Activated CD8-positive, alpha-beta memory T cell treated with anti-CD3 and anti-CD28 coated beads for 48 hours (primary cell): ENCODE data around the gene ARAF.

Source experiments
- DNase-seq, 3 experiments: peaks; one replicate each; pipeline ENCODE4 v3.0.0-alpha.2; 2020; ENCODE audit warnings: low read depth in 2 of 3, low spot score in 2 of 3

Gene ARAF

DNA sequence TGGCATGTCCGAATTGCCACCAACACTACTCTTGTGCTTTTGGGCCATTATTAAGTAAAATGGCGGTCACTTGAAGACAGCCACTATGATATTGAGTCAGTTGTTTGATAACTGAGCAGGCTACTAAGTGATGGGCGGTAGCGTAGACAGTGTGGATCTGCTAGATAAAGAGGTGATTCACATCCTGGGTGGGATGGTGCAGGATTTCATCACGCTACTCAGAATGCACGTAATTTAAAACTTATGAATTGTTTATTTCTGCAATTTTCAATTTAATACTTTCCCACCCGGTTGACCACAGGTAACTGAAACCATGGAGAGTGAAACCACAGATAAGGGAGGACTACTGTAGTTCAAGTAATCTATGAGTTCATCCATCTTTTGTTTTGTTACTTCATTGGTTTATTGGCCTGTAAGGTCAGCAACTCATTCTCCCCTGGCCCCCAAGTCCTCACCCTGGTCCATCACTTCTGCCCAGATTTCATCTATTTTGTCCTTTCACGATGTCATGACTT lies 2.9 kb downstream of the ARAF start:
- no peak for DNase-seq

DNA sequence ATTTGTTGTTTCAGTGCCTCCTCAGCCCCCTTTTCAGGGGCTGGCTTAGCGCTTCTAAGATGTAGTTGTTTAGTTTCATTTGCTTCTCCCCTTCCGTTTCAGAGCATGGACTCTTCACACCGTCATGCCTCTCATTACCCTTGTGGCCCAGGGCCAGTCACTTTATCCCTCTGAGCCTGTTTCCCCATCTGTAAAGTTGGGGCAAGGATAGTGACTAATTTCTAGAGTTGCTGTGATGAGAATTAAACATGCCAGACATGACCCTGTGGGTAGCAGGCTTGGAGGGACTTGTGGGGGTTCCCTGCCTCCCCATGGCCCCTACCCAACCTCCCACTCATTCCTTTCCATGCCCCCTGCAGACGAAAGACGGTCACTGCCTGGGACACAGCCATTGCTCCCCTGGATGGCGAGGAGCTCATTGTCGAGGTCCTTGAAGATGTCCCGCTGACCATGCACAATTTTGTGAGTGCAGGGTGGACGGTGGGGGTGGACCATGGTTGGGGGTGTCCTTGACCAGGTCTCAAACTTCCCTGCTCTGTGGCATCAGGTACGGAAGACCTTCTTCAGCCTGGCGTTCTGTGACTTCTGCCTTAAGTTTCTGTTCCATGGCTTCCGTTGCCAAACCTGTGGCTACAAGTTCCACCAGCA lies 3.6 kb downstream of the ARAF start:
- no peak for DNase-seq

DNA sequence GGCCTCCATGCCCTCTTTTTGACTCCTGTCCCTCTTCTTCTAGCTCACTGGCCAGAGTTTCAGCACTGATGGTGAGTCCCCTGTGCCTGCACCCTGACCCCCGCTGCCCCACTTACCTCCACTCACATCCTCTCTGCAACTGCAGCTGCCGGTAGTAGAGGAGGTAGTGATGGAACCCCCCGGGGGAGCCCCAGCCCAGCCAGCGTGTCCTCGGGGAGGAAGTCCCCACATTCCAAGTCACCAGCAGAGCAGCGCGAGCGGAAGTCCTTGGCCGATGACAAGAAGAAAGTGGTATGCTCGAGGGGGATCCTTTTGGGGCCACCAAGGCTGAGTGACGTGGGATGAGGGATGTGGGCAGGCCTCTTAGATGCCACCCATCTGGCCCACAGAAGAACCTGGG lies 5.8 kb downstream of the ARAF start:
- no peak for DNase-seq

DNA sequence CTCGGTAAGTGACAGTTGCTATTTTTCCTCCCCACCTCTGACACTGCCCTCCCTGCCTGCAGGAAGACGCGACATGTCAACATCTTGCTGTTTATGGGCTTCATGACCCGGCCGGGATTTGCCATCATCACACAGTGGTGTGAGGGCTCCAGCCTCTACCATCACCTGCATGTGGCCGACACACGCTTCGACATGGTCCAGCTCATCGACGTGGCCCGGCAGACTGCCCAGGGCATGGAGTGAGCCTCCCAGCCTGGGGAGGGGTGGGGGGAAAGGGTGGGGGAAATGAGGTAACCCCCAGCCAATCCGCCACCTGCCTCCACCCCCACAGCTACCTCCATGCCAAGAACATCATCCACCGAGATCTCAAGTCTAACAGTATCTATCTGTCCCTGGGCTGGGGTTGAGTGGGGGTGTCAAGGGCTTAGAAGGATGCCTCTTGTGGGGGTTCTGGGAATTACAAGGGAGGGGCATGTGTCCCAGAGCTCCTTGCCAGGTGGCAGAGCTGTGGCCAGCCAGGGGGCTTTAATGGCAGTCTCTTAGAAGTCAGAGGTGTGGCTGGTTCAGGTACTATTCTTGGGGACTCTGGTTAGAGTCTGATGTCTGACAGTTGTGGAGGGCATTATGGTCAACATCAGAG lies 7.8 kb downstream of the ARAF start:
- no peak for DNase-seq

DNA sequence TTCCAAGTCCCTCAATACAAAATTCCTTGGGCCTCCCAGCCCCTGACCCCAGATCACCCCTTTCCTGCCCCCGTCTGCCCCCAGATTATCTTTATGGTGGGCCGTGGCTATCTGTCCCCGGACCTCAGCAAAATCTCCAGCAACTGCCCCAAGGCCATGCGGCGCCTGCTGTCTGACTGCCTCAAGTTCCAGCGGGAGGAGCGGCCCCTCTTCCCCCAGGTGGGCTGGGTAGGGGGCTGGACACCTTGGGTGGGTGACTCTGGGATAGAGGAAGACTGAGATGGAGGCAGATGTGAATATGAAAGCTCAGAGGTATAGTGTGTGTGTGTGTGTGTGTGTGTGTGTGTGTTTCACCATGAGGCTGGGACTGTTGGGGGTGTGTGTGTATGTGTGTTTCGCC lies 9.8 kb downstream of the ARAF start:
- DNase-seq: no peak

DNA sequence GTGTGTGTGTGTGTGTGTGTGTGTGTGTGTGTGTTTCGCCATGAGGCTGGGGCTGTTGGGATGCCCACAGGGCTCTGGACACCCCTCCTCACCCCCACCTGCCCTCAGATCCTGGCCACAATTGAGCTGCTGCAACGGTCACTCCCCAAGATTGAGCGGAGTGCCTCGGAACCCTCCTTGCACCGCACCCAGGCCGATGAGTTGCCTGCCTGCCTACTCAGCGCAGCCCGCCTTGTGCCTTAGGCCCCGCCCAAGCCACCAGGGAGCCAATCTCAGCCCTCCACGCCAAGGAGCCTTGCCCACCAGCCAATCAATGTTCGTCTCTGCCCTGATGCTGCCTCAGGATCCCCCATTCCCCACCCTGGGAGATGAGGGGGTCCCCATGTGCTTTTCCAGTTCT lies 10.2 kb downstream of the ARAF start:
- DNase-seq: no peak

DNA sequence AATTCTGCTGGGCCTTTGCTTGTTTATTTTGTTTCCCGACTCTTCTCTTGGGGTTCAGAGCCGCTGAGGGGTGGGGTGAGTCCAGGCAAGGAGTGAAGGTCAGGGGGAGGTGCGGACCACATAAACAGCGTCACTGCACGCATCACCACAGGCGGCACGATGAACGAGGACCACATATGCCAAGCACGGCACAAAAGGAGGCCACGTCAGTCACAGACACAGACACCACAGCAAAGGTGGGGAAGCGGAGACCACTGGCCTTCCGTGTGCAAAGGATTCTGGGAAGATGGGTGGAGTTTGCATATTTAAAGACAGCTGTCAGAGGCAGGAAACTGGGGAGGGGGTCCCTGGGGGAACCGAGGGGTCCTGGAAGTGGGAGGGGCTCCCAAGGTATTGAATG lies 10.9 kb downstream of the ARAF start:
- DNase-seq: no peak

DNA sequence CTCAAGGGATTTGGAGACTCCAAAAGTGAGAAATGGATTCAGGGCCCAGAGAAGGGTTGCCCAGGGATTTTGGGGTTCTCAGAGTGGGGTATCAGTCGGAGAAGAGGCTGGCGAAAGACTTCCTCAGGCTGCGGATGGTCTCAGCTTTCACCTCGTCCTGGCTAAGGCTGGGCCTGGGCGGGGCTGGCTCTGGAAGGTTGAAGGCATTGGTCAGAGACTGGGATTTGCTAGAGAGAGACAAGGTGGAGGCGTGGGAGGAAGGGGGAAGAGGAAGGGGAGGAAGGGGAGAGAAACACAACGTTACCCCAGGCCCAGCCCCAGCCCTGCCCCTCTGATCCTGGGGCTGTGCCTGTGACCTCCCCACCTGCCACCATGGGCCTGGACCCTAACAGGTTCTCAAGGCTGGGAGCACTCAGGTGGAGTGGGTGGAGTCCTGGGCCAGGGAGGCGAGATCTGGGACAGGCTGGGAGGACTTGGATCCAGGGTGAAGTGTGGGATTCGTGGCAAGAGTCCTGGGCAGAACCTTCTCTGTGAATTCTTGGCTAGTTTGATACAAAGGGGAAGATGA lies 11.9 kb downstream of the ARAF start:
- no peak for DNase-seq

DNA sequence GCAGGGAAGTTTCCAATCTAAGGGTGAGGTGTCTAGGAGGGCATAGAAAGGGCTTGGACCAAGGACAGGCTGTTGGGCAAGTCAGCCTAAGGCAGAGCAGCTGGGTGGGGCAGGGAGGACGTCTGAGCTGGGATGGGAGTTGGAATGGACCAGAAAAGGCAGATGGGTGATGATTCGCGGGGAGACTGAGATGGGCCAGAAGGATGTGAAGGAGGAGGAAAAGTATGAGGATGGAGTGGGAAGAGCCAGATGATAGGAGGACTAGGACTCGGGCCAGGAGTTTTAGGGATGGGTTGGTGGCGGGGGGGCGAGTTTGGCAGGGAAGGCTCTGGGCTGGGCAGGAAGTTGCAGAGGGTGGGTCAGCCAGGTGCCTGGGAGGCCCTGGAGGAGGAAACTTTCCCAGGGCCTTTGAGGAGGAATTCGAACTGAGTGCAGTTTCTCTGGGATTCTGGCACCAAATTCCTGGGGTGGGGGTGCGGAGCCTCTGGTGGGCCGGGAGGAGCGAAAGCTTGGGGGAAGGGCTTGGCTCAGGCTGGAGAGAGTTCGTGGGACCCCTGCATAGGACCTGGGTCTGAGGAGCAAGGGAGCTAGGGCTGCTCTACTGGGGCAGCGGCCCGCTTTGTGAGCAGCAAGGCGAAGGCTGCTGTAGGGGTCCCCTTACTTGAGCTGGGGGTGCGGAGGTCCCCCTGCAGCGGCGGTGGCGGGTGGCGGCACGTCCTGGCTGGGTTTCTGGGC lies 12.5 kb downstream of the ARAF start:
- DNase-seq: no peak

DNA sequence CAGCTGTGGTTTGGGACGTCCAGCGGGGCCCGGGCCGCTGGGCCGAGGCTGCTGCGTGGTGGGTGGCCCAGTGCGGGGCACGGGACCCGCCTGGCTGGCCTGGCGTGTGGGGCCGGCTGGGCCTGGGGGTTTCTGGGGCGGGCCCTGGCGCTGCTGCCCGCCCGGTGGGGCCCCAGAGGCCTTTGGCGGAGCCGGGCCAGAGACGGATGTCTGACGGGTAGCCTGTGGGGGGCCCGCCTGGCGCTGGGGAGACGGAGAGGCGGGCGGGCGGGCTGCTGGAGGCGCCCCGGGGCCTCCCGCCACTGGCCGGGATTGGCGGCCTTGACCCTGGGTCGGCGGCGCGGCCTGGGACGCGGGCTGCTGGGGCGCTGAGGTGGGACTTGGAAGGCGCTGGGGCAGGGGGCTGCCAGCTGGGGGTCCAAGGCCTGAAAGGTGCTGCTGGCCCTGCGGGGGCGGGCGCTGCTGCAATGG lies 13.1 kb downstream of the ARAF start:
- DNase-seq: no peak

DNA sequence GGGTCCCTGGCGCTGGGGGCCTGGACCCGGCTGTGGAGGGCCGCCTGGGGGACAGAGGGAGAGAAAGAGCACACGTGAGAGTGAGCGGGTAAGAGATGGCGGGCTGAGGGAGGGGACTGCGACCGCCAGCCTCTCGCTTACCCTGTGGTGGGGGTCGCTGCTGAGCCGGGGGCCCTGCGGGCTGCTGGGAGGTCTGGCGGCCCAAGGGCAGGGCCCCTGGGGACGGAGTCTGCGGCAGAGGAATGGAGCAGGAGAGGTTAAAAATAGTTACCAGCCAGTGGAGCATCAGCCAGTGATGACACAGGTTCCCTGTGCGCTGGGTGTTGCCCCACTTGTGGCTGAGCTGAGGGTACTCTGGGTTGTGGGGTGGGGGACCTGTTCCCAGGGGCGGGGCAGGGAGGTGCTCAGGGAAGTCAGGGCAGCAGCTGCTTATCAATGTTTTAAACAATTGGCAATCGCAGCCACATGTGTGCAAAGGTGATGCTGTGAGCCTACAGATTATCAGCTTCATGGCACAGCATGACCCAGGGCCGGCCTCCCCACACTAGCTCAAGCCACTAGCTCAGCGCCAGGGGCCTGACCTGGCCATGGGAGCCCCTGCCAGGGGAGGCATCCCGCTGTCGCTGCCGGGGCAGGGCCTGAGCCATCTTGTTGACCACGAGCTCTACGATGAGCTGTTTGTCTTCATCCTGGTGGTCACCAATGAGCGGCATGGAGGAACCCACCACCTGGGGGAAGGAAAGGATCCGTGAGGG lies 13.7 kb downstream of the ARAF start:
- DNase-seq: no peak

DNA sequence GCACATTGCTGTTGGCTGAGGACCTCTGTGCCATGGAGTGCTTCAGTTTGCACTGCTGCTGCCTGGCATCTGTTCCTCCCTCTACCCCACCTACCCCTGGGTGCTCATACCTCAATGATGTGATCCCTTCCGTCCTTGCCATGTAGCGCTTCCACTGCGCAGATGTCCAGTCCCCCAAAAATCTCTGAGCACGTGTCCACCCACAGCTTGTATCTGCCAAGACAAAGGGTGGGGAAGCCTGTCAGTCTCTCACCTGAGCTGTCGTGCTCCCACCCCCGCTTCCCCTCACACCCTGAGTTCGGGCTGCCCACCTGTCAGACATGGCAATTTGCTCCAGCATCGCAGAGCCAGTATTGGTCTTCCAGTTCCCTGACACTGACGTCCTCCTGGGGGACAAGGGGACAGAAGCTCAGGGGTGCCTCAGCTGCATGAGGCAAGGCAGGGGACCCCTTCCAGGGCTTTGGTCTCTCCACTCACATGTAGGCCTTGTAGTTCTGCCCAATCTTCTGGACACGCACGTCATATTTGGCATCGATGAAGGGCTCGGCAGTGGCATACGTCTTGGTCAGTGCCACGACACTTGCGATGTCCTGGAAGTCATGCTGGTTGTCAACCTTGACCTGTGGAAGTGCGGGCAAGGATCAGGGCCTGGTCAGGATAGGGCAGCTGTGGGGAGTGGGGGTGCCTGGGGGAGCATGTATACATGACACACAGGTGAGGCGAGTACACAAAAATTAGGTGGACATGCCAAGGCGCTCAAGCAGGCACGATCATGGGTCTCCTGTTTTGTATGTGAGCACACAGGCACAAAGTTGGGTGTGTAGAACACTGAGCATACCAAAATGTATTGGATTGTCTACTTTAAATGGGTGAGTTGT lies 15.3 kb downstream of the ARAF start:
- no peak for DNase-seq

DNA sequence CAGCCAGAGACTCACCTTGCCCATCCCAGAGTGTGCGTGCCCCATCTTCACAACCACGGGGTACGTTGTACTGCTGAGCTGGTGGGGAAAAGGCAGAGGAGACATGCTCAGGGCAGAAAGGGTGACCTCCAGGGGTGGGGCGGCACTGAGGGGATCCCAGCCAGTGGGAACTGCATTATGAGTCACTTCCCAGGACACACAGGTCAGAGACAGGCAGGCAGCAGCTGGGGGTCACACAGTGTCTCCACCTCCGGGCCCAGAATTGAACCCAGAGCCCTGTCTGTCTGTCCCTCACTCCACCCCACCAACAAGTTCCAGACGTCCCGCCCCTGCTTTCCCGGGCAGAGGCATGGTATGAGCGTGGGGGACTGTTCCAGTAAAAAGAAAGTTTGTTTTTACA lies 16.4 kb downstream of the ARAF start:
- DNase-seq: no peak

DNA sequence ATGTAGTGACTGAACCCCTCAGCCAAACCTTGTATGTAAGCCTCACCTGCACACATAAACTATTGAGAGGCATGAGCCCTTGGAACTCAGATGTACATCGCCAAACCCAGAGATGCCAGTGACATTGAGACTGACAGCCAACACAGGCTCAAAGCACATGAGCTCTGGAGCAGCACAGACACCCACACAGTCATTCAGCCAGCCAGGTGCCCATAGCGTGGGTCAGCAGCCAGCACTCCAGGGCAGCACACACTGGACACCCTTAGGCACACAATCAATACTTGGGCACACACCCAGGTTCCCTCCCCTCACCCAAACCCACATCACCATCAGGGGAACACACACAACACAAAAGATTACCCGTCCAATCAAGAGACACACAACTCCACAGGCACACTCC lies 16.9 kb downstream of the ARAF start:
- no peak for DNase-seq

DNA sequence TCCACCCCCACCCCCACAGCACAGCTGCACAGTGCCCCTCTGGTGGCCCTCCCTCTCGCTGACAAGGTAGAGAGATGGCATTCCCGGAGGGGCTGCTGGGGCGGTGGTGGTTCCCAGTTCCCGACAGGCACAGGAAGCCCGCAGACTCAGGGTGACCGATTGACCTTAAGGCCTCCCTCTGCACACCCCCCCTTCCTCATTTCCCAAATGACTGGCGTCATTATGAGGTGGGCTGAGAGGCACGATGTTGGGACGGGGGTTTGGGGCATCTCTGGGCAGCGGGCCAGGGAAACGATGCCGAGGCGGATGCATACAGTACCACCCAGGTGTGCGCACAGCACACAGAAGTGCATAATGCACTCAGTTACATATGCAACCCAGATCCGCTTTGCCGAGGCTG lies 17.7 kb downstream of the ARAF start:
- DNase-seq: no peak

DNA sequence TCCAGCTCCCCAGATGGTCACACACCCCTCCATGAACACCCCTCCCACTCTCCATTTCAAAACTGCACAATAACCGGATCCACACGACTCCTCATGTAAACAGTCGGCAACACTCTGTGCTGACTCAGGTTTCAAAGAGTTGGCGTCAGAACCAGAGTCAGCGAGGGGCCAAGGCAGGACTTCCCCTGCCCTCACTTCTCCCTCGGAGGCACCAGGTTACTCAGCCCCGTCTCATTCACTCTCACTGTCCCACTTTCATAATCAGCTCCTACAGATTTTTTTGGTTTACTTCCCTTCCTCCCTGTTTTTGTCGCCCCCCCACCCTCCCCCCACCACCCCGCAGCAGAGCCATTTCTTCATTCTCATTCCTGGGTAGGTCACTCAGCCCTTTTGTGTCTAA lies 18.5 kb downstream of the ARAF start:
- peak in 1 of 3 experiments; percentile 10 for DNase-seq

DNA sequence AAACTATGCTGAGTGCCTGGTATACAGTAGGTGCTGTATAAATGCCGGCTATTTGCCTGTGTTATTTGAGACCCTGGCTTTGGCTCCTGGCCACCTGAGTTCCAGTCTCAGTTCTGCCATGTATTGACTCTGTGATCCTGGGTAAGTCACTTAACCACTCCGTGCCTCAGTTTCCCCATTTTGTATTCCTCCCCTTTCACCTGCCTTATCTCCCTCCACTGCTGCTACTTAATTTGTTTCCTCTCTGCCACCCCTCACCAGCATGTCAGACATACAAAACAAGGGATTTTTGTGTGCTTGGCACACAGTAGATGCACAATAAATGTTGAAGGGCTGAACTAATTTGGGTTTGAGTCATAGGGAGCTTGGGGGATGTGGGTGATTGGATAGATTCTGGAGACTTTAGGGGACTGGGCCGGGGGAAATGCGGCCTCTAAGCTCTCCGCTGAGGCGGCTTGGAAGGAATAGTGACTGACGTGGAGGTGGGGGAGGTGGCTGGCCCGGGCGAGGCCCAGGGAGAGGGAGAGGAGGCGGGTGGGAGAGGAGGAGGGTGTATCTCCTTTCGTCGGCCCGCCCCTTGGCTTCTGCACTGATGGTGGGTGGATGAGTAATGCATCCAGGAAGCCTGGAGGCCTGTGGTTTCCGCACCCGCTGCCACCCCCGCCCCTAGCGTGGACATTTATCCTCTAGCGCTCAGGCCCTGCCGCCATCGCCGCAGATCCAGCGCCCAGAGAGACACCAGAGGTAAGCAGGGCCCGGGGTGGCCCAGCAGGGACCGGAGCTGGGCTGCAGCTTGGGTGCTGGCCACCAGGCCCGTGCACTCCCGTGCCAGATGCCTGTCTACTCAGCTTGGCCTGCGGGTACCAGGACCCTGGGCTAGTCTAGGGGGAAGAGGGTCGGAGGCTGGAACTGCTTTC lies 21.0 kb downstream of the ARAF start, which contains the start of gene TIMP1:
Gene TIMP1, plus strand, starts transcription at position 706 of the 917 bp plus-strand sequence. CDS start 980 bp downstream, outside the sequence.
- peak; percentile 35 to 60 (median 41) for DNase-seq

DNA sequence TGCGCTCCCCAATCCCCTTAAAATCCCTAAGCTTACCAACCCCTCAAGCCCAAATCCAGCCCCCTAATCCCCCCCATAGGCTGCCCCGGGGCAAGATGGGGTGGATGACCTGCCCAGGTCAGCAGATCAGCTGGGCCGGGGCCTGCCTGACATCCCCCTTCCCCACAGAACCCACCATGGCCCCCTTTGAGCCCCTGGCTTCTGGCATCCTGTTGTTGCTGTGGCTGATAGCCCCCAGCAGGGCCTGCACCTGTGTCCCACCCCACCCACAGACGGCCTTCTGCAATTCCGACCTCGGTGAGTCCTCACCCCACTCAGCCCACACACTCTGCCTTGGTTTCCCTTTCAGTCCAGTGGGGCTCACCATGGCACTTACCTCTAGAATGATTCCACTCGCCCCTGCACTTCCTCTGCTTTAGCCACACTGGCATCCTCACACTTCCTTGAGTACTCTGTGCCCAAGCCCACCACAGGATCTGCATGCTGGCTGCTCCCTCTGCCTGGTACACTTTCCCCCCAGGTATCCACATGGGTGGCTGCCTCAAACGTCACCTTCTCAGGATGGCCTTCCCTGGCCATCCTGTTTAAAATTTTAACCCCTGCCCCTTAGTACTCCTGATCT lies 22.3 kb downstream of the ARAF start:
- DNase-seq: no peak

DNA sequence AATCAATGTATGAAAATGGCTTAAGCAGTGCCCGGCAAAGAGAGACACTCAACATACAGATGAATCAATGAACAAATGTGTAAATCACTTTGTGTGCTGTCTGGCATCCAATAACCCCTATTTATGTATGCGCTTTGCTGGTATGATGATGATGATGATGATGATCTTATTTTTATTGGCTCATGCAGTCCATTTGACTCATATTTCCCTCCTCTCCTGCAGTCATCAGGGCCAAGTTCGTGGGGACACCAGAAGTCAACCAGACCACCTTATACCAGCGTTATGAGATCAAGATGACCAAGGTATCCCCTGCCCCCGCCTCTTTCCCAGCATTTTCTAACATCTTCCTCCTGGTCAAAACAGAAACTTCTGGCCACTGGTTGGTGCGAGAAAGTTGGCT lies 23.7 kb downstream of the ARAF start:
- no peak for DNase-seq
